Measurements from ENCODE around the gene FHIT. TPM values are rescaled to one million over a fixed set of nuclear protein-coding genes. Genes with fewer than 3 reads are reported as not detected.

The FHIT gene
- total and polyA plus RNA-seq, 11 donors = 4.2 to 26.8 (median 16.5) TPM

DNA sequence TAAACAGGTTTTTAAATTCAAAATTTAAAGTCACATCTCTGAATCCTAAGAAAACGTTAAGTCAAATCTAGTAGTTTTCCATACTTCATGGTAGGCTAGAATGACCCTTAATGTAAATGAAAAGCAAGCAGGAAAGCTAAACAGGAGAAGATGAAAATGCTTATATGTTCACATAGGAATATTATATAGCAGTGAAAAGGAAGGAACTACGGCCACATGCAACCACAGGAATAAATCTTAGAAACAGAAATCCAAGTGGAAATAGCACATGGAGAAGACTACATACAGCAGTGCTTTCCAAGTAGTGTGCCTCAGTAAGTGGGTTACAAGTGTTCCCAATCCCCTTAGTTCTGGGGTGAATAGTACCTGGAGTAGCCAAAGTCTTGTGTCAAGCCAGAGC lies 296.2 kb downstream of the FHIT start:
- ATAC-seq = no peak
- H3K27me3 ChIP-seq = no peaks in the 10 kb centered on the region
- peaks cover 0 to 3% (median 0%) of the 10 kb centered on the region in 12 donors for H3K4me1 ChIP-seq
- no peaks in the 10 kb centered on the region for H3K36me3 ChIP-seq
- no peak for TF ChIP-seq POLR2A (IDR thresholded peaks at IDR 0.05)
- TF ChIP-seq, protein P1, sequence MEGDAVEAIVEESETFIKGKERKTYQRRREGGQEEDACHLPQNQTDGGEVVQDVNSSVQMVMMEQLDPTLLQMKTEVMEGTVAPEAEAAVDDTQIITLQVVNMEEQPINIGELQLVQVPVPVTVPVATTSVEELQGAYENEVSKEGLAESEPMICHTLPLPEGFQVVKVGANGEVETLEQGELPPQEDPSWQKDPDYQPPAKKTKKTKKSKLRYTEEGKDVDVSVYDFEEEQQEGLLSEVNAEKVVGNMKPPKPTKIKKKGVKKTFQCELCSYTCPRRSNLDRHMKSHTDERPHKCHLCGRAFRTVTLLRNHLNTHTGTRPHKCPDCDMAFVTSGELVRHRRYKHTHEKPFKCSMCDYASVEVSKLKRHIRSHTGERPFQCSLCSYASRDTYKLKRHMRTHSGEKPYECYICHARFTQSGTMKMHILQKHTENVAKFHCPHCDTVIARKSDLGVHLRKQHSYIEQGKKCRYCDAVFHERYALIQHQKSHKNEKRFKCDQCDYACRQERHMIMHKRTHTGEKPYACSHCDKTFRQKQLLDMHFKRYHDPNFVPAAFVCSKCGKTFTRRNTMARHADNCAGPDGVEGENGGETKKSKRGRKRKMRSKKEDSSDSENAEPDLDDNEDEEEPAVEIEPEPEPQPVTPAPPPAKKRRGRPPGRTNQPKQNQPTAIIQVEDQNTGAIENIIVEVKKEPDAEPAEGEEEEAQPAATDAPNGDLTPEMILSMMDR (IDR thresholded peaks at IDR 0.05) = no peak
- no peak overlapping the region for H3K4me3 ChIP-seq
- intact Hi-C loops (cut with DNase I) = no loop called here
- WGBS, 4 donors = 92 to 97% (median 94%) methylated on average over 2 of the region's 2 CpGs
- peaks cover 0 to 31% (median 10%) of the 10 kb centered on the region in 12 donors for H3K9me3 ChIP-seq
- no peak overlapping the region for H3K27ac ChIP-seq
- DNase-seq = no peak

DNA sequence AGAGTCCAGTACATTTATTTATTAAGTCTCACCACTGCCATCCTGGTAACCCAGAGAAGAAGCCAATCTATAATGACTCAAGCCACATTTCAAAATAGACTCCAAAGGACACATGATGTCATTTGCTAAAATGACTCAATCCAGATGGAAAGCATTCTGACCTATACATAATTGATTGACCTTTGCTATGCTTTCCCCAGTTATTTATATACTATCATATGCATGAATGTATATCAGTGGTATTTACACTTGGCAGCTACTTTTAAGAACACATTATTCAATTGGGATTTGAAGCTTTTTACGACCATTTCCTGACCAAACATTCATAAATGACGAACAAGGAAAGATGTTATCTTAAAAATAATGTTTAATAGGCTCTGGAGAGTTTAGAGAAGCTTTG lies 297.2 kb downstream of the FHIT start:
- WGBS, 4 donors = 41 to 57% (median 55%) methylated on average over 2 of the region's 2 CpGs
- Histone ChIP-seq H3K27me3 (no peaks in the 10 kb centered on the region), H3K4me1 (peaks cover 0 to 3% (median 0%) of the 10 kb centered on the region in 12 donors), H3K36me3 (no peaks in the 10 kb centered on the region), H3K4me3 (no peak overlapping the region), H3K27ac (no peak overlapping the region), H3K9me3 (peaks cover 0 to 31% (median 10%) of the 10 kb centered on the region in 12 donors)
- TF ChIP-seq, protein P1 (IDR thresholded peaks at IDR 0.05) = no peak
- no peak for TF ChIP-seq POLR2A (IDR thresholded peaks at IDR 0.05)
- intact Hi-C loops (cut with DNase I) = no loop called here
- DNase-seq (no peak), ATAC-seq (no peak)

DNA sequence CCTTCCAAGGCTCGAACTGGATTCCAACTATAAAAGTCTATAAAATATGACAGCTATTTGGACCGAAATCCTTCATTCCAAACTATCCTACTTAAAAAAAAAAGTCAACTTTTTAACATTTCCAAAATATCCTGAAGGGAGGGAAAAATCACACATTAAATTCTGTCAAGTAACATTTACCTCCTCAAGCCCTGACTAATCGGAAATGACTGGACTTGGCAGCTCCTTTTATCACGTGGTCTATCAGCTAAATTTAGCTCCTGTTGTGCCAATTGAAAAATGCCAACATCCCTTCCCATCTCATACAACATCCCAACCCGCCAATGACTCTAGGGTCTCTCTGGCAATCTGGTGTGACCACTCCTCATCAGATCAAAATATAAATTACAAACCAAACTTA lies 297.9 kb downstream of the FHIT start:
- Histone ChIP-seq H3K27ac (no peak overlapping the region), H3K27me3 (no peaks in the 10 kb centered on the region), H3K4me3 (no peak overlapping the region), H3K9me3 (peaks cover 0 to 31% (median 10%) of the 10 kb centered on the region in 12 donors), H3K36me3 (no peaks in the 10 kb centered on the region), H3K4me1 (peaks cover 0 to 3% (median 0%) of the 10 kb centered on the region in 12 donors)
- 44 to 60% (median 52%) methylated on average over 5 of the region's 5 CpGs for WGBS, 4 donors
- DNase-seq (no peak), ATAC-seq (peak in 3 of 4 donors; percentile 22 to 49 (median 42))
- TF ChIP-seq, protein P1 (IDR thresholded peaks at IDR 0.05) = no peak
- TF ChIP-seq POLR2A (IDR thresholded peaks at IDR 0.05) = no peak
- intact Hi-C loops (cut with DNase I) = no loop called here

DNA sequence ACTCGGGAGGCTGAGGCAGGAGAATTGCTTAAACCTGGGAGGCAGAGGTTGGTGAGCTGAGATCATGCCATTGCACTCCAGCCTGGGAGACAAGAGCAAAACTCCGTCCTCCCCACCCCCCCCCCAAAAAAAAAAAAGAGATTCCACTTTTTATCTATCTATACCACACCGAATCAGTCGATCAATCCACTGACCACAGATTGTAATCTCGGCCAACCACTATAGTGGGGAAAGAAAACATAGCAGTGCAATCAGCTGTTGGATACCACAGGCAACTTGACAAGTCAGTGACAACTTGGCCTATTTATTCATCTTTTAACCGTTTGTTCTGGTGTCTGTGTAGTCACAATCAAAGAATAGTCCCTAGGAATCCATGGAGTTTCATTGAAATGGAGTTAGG lies 299.2 kb downstream of the FHIT start:
- DNase-seq (no peak), ATAC-seq (no peak)
- Histone ChIP-seq H3K4me1 (peaks cover 0 to 3% (median 0%) of the 10 kb centered on the region in 12 donors), H3K36me3 (no peaks in the 10 kb centered on the region), H3K27ac (no peak overlapping the region), H3K9me3 (peaks cover 0 to 22% (median 10%) of the 10 kb centered on the region in 12 donors), H3K4me3 (no peak overlapping the region), H3K27me3 (no peaks in the 10 kb centered on the region)
- intact Hi-C loops (cut with DNase I) = no loop called here
- no peak for TF ChIP-seq POLR2A (IDR thresholded peaks at IDR 0.05)
- TF ChIP-seq, protein P1 (IDR thresholded peaks at IDR 0.05) = no peak
- 63 to 79% (median 72%) methylated on average over 6 of the region's 6 CpGs for WGBS, 4 donors
